Measurements from ENCODE around the gene IMPDH1. TPM values are rescaled to one million over a fixed set of nuclear protein-coding genes. Genes with fewer than 3 reads are reported as not detected.

The IMPDH1 gene
- total RNA-seq, 1 donor = 37.2 TPM

DNA sequence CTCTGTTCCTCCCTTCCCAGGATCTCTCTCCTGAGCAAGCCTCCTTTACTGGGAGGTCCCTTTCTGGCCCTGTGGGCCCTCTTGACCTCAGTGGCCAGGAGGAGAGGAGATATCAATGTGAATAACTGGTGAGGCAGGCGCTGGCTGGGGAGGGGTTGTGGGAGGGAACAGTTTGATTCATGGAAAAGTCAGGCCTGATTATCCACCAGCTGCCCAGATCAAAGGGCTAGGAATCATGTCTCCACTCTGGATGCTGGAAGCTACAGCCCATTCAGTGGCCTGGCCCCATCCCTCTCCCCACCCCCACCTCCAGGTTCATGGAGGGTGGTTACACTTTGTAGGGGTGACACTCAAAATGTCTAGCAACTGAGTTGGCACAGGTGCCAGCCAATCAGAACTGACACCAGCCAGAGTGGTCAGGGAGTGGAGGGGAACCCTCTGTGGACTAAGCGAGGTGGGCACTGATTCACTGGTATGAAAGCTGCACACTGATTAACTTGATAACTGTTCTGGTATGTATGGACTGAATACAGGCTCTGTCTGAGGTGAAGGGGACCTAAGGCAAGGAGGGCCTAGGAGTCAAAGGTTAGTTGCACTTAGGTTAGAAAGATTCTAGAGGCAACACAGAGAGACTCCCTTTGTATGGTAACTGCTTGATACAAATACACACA lies 53.1 kb downstream of the IMPDH1 start:
- no peak overlapping the region for H3K4me3 ChIP-seq (ENCODE audit: low read depth, low read length)
- DNase-seq (ENCODE audit: low read depth) = no peak
- TF ChIP-seq, protein P1, sequence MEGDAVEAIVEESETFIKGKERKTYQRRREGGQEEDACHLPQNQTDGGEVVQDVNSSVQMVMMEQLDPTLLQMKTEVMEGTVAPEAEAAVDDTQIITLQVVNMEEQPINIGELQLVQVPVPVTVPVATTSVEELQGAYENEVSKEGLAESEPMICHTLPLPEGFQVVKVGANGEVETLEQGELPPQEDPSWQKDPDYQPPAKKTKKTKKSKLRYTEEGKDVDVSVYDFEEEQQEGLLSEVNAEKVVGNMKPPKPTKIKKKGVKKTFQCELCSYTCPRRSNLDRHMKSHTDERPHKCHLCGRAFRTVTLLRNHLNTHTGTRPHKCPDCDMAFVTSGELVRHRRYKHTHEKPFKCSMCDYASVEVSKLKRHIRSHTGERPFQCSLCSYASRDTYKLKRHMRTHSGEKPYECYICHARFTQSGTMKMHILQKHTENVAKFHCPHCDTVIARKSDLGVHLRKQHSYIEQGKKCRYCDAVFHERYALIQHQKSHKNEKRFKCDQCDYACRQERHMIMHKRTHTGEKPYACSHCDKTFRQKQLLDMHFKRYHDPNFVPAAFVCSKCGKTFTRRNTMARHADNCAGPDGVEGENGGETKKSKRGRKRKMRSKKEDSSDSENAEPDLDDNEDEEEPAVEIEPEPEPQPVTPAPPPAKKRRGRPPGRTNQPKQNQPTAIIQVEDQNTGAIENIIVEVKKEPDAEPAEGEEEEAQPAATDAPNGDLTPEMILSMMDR (IDR thresholded peaks at IDR 0.05; ENCODE audit: insufficient read depth, low read length) = no peak

DNA sequence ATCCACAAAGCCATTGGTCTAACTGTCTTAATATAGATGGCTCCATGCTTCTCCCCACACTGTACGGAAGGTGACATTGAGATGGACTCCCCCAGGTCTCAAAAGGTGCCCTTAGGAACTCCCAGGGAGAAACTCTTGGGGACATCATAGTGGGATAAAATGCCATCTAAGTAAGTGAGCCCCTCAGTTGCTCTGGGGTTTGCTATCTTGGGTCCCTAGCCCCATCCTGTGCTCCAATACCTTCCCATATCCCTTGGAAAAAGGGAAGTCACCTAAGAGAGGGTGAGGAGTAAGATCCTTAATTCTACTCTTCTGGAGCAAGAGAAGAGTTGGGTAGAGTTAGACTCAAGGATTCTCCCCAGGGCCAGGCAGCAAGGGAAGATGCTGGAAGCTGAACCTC lies 56.2 kb downstream of the IMPDH1 start:
- TF ChIP-seq, protein P1 (IDR thresholded peaks at IDR 0.05; ENCODE audit: insufficient read depth, low read length) = no peak
- no peak for DNase-seq (ENCODE audit: low read depth)
- H3K4me3 ChIP-seq (ENCODE audit: low read depth, low read length) = no peak overlapping the region

DNA sequence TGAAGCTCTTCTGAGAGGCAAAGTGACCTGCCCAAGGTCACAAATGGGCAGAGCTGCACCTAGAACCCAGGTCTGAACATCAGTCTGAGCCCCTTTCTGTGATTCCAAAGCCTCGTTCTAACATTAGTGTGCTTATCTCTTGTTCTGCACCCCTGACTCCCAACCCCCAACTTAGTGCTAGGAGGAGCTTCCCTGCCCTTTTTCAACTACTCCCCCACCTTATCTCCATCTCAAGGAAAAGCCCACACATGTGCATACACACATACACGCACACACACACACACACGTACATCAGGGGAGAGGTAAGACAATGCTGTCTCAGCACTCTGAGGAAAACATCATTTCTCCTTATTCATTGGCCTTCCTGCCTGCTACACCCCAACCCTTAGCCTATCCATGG lies 56.6 kb downstream of the IMPDH1 start:
- H3K4me3 ChIP-seq (ENCODE audit: low read depth, low read length) = no peak overlapping the region
- DNase-seq (ENCODE audit: low read depth) = no peak
- TF ChIP-seq, protein P1 (IDR thresholded peaks at IDR 0.05; ENCODE audit: insufficient read depth, low read length) = no peak

DNA sequence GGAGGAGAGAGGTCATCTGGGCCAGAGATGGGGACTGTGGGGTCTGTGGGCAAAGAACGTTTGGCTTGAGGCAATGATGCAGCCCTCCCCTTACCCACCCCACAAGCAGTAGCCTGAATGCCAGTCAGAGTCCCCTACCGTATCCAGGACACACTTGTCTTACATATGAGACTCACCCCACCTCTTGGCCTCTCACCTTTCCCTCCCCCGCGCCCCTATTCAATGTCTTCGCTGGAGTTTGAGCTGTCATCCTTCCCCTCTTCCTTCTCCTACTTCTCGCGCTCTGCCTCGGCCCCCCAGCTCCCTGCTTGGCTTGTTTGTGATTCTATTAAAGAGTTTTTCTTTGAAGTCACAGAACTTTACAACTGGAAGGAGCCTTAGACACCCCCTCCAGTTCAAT lies 57.1 kb downstream of the IMPDH1 start:
- TF ChIP-seq, protein P1 (IDR thresholded peaks at IDR 0.05; ENCODE audit: insufficient read depth, low read length) = no peak
- H3K4me3 ChIP-seq (ENCODE audit: low read depth, low read length) = no peak overlapping the region
- no peak for DNase-seq (ENCODE audit: low read depth)

DNA sequence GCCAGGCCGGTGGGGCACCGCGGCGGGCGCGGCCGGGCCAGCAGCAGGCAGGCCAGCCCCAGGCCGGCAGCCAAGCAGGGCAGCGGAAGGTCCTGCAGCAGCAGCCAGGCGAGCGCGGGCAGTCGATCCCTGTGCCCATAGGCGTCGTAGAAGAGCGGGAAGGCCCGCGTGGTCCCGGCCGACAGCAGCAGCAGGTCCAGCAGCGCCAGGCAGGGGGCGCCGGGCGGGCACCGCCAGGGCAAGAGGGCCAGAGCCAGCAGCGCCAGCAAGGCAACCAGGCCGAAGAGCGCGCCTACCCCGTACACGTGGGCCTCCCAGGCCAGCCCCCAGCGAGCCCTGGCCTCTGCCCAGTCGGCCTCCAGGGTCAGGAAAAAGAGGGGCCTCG lies 57.6 kb downstream of the IMPDH1 start:
- no peak overlapping the region for H3K4me3 ChIP-seq (ENCODE audit: low read depth, low read length)
- TF ChIP-seq, protein P1 (IDR thresholded peaks at IDR 0.05; ENCODE audit: insufficient read depth, low read length) = peak; percentile 32
- no peak for DNase-seq (ENCODE audit: low read depth)

DNA sequence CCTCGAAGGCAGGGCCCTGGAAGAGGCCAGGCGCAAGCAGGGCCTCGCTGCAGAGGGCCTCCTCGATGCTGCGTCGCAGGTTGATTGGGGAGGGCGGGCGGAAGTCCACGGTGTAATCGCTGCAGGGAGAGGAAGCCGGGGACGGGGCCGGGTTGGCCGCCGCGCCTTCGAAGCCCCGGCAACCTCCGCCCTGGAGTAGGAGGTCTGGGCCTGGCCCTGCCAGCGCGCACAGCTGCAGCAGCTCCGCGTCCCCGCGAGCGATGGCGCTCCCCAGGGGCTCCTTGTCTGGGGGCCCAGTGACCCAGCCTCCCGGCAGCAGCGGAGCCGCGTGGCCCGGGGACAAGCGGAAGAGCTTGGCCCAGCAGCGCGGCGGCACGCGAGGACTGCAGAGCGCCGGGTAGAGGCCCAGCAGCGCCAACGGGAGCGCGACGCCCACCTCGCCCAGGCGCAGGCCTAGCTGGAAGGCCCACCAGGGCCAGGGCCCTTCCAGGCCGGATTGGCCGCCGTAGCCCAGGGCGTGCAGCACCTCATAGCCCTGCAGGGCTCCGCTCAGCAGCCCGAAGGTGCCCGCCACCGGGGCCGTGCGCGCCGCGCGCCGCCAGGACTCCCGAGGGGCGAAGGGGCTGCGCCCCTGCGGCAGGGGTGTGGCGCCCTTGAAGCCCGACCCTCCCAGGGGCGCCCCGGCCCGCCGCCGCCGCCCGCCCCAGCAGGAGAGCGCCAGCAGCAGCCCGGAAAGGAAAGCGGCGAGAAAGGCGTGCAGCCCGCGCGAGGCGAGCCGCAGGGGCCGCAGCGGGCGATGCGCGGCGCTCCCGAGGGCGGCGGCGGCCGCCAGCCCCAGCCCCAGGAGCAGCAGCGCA lies 58.3 kb downstream of the IMPDH1 start:
- no peak for DNase-seq (ENCODE audit: low read depth)
- TF ChIP-seq, protein P1 (IDR thresholded peaks at IDR 0.05; ENCODE audit: insufficient read depth, low read length) = no peak
- no peak overlapping the region for H3K4me3 ChIP-seq (ENCODE audit: low read depth, low read length)

Data from fibroblast of the aortic adventitia (primary cell).